Mesothelial cell of epicardium (in vitro differentiated cells): Measurements from ENCODE around the gene ADI1. TPM values are rescaled to one million over a fixed set of nuclear protein-coding genes. Genes with fewer than 3 reads are reported as not detected.

Source experiments
- DNase-seq, 2 experiments: peaks; one replicate each; pipeline ENCODE4 v3.0.0; 2021; ENCODE audit warnings: low spot score in 2 of 2; ENCODE audit not compliant: unreplicated experiment in 2 of 2
- H3K27ac Mint-ChIP-seq: 2 replicates; pipeline ENCODE4 v1.8.0; 2021; ENCODE audit warnings: mixed read lengths
- H3K27me3 Mint-ChIP-seq: 2 replicates; pipeline ENCODE4 v1.8.0; 2021; ENCODE audit warnings: low read depth, mixed read lengths
- H3K36me3 Mint-ChIP-seq: 2 replicates; pipeline ENCODE4 v1.8.0; 2021; ENCODE audit warnings: mixed read lengths
- H3K4me1 Mint-ChIP-seq: 2 replicates; pipeline ENCODE4 v1.8.0; 2021; ENCODE audit warnings: mixed read lengths
- H3K4me3 Mint-ChIP-seq: 2 replicates; pipeline ENCODE4 v1.8.0; 2021; ENCODE audit warnings: mild to moderate bottlenecking, moderate library complexity, mixed read lengths
- H3K9me3 Mint-ChIP-seq: 2 replicates; pipeline ENCODE4 v1.8.0; 2021; ENCODE audit warnings: mixed read lengths
- CTCF ChIP-seq: fragments of 200-600 bp; sonication (generic); IDR thresholded peaks from one replicate; pipeline ENCODE4 v1.5.0; 2021; ENCODE audit warnings: antibody characterized with exemption; ENCODE audit not compliant: unreplicated experiment
- total RNA-seq: library from RNA; stranded (reverse); gene quantifications from 3 replicates; pipeline ENCODE4 v1.2.1, GENCODE V29; 2021

ADI1 gene
- total RNA-seq, 1 donor from 2014 or later = 16.6 TPM

- Mint-ChIP-seq H3K4me3 (no peak overlapping the region), H3K9me3 (peaks cover 4% of the 10 kb centered on the region), H3K4me1 (peaks cover 15% of the 10 kb centered on the region), H3K27ac (no peak overlapping the region), H3K27me3 (no peaks in the 10 kb centered on the region), H3K36me3 (peaks cover 11% of the 10 kb centered on the region)
- no peak for TF ChIP-seq CTCF
- no peak for DNase-seq
Observed at GRCh38 chr2:3488855-3489763, 30.2 kb downstream of the ADI1 start.

- Mint-ChIP-seq H3K4me3 (no peak overlapping the region), H3K27ac (no peak overlapping the region), H3K4me1 (peaks cover 6% of the 10 kb centered on the region), H3K27me3 (no peaks in the 10 kb centered on the region), H3K9me3 (peaks cover 4% of the 10 kb centered on the region), H3K36me3 (peaks cover 11% of the 10 kb centered on the region)
- DNase-seq = no peak
- no peak for TF ChIP-seq CTCF
Observed at GRCh38 chr2:3488061-3488531, 31.2 kb downstream of the ADI1 start.

- Mint-ChIP-seq H3K4me3 (no peak overlapping the region), H3K27ac (no peak overlapping the region), H3K9me3 (peaks cover 4% of the 10 kb centered on the region), H3K36me3 (peaks cover 11% of the 10 kb centered on the region), H3K27me3 (no peaks in the 10 kb centered on the region), H3K4me1 (peaks cover 3% of the 10 kb centered on the region)
- no peak for TF ChIP-seq CTCF
- no peak for DNase-seq
Observed at GRCh38 chr2:3487432-3487831, 31.9 kb downstream of the ADI1 start.

- peaks cover 4% of the 10 kb centered on the region for H3K9me3 Mint-ChIP-seq
- H3K4me1 Mint-ChIP-seq = peaks cover 3% of the 10 kb centered on the region
- peaks cover 11% of the 10 kb centered on the region for H3K36me3 Mint-ChIP-seq
Observed at GRCh38 chr2:3487028-3487425, 32.3 kb downstream of the ADI1 start.

More at GRCh38 chr2:3487028-3487425, 32.3 kb downstream of the ADI1 start:
- no peak for DNase-seq
- no peak overlapping the region for H3K27ac Mint-ChIP-seq
- no peaks in the 10 kb centered on the region for H3K27me3 Mint-ChIP-seq
- TF ChIP-seq CTCF = no peak
- H3K4me3 Mint-ChIP-seq = no peak overlapping the region
